Cardiac muscle cell (in vitro differentiated cells and primary cell): Measurements from ENCODE around the gene PCNX1. TPM values are rescaled to one million over a fixed set of nuclear protein-coding genes. Genes with fewer than 3 reads are reported as not detected.

Source experiments
- DNase-seq, 2 donors: peaks; one replicate each; pipeline versions ENCODE4 v3.0.0 to v3.0.0-alpha.2; 2010 to 2017; ENCODE audit warnings: low read depth in 1 of 2, low spot score in 1 of 2
- H3K27ac ChIP-seq: fragments of 200-600 bp; sonication (generic); 2 replicates; pipeline ENCODE4 v1.5.1; 2016
- H3K27me3 ChIP-seq: fragments of 200-600 bp; sonication (generic); 2 replicates; pipeline ENCODE4 v1.6.0; 2016; ENCODE audit warnings: control low read depth
- H3K36me3 ChIP-seq: fragments of 200-600 bp; sonication (generic); 2 replicates; pipeline ENCODE4 v1.5.1; 2016; ENCODE audit warnings: control low read depth
- H3K4me1 ChIP-seq: fragments of 200-600 bp; sonication (generic); 2 replicates; pipeline ENCODE4 v1.8.1; 2017; ENCODE audit warnings: low read depth, mild to moderate bottlenecking, mixed run types
- H3K4me3 ChIP-seq: fragments of 200-600 bp; sonication (generic); 2 replicates; pipeline ENCODE4 v1.5.1; 2016; ENCODE audit warnings: mild to moderate bottlenecking
- H3K9me3 ChIP-seq: fragments of 200-600 bp; sonication (generic); 2 replicates; pipeline ENCODE4 v1.5.1; 2017; ENCODE audit warnings: low read depth, mild to moderate bottlenecking, control low read depth
- polyA plus RNA-seq: library from polyadenylated mRNA; unstranded; fragments of >200 nt; fragmentation: Nextera tagmentation; extraction: Ambion mirVana; gene quantifications from 2 replicates; pipeline ENCODE4 v1.2.1, GENCODE V29; 2016
- total RNA-seq: library from RNA; depleted of rRNA; stranded (reverse); fragments of >200 nt; gene quantifications from 2 replicates; pipeline ENCODE4 v1.2.3, GENCODE V29; 2016
- TF ChIP-seq, protein P1 (sequence below): IDR thresholded peaks from 2 replicates; pipeline ENCODE4 v1.5.1; 2012; ENCODE audit warnings: low read depth, mild to moderate bottlenecking, low read length

PCNX1 gene
- total and polyA plus RNA-seq, 2 experiments from 2014 or later = 20.1 to 45.4 TPM

DNA sequence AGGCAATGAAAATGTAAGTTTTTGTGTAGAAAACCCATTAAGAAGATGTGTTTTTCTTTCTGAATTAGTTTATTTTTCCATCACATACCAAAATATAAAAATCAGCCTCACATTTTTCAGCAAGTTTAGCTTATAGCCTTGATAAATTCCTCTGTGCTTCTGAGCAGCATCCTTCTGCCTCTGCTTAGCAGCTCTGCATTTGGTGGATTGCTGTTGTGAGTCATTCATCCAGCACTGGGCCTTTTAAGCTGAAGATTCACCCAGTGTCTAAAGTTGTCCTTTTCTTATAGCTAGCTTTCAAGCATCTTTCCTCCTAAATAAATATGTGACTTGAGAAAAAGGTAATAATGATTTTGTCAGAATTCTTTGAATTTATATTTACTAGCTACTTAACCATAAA lies 206.1 kb downstream of the PCNX1 start:
- DNase-seq = peak in 1 of 2 donors; percentile 15
- Histone ChIP-seq H3K27ac (no peak overlapping the region), H3K36me3 (peaks cover 40% of the 10 kb centered on the region), H3K4me1 (no peaks in the 10 kb centered on the region), H3K9me3 (no peaks in the 10 kb centered on the region), H3K4me3 (no peak overlapping the region), H3K27me3 (no peaks in the 10 kb centered on the region)
- TF ChIP-seq, protein P1, sequence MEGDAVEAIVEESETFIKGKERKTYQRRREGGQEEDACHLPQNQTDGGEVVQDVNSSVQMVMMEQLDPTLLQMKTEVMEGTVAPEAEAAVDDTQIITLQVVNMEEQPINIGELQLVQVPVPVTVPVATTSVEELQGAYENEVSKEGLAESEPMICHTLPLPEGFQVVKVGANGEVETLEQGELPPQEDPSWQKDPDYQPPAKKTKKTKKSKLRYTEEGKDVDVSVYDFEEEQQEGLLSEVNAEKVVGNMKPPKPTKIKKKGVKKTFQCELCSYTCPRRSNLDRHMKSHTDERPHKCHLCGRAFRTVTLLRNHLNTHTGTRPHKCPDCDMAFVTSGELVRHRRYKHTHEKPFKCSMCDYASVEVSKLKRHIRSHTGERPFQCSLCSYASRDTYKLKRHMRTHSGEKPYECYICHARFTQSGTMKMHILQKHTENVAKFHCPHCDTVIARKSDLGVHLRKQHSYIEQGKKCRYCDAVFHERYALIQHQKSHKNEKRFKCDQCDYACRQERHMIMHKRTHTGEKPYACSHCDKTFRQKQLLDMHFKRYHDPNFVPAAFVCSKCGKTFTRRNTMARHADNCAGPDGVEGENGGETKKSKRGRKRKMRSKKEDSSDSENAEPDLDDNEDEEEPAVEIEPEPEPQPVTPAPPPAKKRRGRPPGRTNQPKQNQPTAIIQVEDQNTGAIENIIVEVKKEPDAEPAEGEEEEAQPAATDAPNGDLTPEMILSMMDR = no peak

DNA sequence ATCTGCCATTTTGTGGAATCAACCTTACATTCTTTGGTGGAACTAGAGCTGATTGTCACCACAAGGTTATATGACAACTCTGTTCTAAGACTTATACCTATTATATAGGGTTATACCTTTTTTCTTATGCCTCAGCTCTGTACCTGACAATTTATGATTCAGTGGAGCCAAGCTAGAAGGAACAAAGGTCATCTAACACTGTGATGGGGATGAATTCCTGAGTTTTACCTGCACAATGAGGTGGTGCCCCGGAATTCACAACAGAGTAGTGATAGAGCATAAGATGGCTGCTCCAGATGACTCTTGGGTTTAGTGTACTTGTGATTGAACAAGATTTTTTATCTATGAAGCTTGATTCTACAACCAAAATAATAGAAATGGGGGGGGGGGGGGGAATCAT lies 207.3 kb downstream of the PCNX1 start:
- Histone ChIP-seq H3K4me3 (no peak overlapping the region), H3K4me1 (no peaks in the 10 kb centered on the region), H3K36me3 (peaks cover 31% of the 10 kb centered on the region), H3K27ac (no peak overlapping the region), H3K27me3 (no peaks in the 10 kb centered on the region), H3K9me3 (no peaks in the 10 kb centered on the region)
- no peak for DNase-seq
- TF ChIP-seq, protein P1 = no peak

DNA sequence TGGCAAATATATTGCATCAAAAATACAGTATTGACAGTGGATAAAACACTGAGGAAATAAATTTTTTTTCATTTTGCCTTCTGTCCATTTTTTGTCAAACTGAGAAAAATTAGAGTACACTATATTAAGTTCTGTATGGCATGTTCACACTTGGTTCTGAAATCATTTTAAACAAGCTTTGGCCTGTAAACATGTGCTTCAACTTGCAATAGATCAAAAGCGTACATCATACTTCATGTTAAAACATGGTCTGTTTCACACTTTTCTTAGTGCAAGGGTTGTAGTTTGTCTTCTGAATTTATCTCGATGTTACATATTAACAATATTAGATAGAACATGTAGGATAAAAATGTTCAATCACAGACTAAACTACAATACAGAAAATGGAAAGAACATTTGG lies 208.0 kb downstream of the PCNX1 start:
- Histone ChIP-seq H3K4me1 (no peaks in the 10 kb centered on the region), H3K36me3 (peaks cover 23% of the 10 kb centered on the region), H3K9me3 (no peaks in the 10 kb centered on the region), H3K4me3 (no peak overlapping the region), H3K27me3 (no peaks in the 10 kb centered on the region), H3K27ac (no peak overlapping the region)
- TF ChIP-seq, protein P1 = no peak
- no peak for DNase-seq

DNA sequence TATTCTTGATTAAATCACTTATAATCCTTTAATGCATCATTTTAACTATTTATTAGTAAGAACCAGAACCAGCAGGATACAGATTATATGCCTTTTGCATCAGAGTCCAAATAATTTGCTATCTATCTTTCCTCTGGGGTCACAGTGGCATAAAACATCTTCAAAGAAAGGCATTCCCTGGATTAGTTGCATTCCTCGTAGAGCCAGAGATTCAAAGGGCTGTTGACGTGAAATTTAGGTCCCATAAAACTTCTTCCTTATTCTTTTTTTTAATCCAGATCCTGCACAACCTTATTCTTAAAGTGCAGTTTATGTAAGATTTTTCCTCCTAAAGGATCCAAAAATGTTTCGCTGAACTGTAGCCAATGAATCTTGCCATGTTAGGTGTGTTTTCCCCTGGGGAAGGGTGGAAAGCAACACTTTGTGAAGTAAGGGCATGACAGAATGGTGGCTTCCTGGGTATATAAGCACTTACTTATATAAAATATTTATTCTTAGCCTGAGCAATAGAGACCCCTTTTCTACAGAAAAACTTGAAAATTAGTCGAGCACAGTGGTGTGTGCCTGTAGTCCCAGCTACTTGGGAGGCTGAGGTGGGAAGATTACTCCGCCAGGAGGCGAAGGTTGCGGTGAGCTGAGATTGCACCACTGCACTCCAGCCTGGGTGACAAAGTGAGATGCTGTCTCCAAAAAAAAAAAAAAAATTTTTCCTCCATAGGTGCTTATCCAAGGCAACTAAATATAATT lies 208.7 kb downstream of the PCNX1 start:
- TF ChIP-seq, protein P1 = no peak
- no peaks in the 10 kb centered on the region for H3K9me3 ChIP-seq
- no peaks in the 10 kb centered on the region for H3K4me1 ChIP-seq
- H3K27me3 ChIP-seq = no peaks in the 10 kb centered on the region
- peak overlapping the region; percentile 10 for H3K27ac ChIP-seq
- no peak for DNase-seq
- H3K36me3 ChIP-seq = peaks cover 16% of the 10 kb centered on the region
- H3K4me3 ChIP-seq = no peak overlapping the region

DNA sequence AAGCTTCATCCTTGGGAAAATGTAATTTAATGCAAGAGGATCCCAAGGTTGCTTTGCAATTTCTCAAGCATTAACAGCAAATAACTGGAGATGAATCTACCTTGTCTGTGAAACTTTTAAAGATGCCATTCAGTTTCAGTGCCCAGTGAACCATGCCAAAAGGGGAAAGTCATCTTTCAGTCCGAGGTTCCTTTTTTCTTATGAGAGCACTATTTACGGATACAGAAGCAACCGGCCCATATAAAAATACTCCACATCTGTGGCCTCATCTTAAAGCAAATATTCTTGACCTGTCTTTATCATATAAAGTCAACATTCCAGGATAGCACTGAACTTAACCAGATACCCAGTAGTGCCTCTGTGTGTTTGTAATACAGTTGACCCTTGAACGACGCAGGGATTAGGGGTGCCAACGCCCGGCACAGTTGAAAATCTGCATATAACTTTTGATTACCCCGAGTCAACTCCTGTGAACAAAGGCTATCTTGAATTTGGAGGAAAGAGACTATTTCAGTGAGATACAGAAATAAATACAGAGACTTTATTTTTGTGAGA lies 209.4 kb downstream of the PCNX1 start:
- Histone ChIP-seq H3K36me3 (peaks cover 10% of the 10 kb centered on the region), H3K27me3 (no peaks in the 10 kb centered on the region), H3K27ac (peak overlapping the region; percentile 3), H3K4me1 (no peaks in the 10 kb centered on the region), H3K4me3 (no peak overlapping the region), H3K9me3 (no peaks in the 10 kb centered on the region)
- DNase-seq = no peak
- TF ChIP-seq, protein P1 = no peak
